Heart left ventricle (tissue), 16 donors: ENCODE measurements around the gene CLRN3. TPM values are rescaled to one million over a fixed set of nuclear protein-coding genes. Genes with fewer than 3 reads are reported as not detected.

Experiments used
- ATAC-seq, 4 donors: fragments of 200-7000 bp; cut with Tn5 transposase; one replicate each; pipeline ENCODE4 v1.9.1; 2020 to 2022; ENCODE audit warnings: moderate library complexity in 4 of 4, mild to moderate bottlenecking in 3 of 4, moderate number of reproducible peaks in 1 of 4
- DNase-seq, 5 donors: peaks; one replicate each; pipeline ENCODE4 v3.0.0-alpha.2; 2020
- H3K27ac ChIP-seq, 12 donors: fragments of 200-600 bp; sonication (generic) in 4 of 12; one replicate each; pipeline versions ENCODE4 v1.5.0 to v1.8.0; 2016 to 2022; ENCODE audit warnings: mild to moderate bottlenecking in 2 of 12
- H3K27me3 ChIP-seq, 9 donors: fragments of 200-600 bp; sonication (generic) in 2 of 9; one replicate each; pipeline versions ENCODE4 v1.5.1 to v1.8.0; 2016 to 2022; ENCODE audit warnings: mild to moderate bottlenecking in 3 of 9
- H3K36me3 ChIP-seq, 9 donors: fragments of 200-600 bp; sonication (generic) in 2 of 9; one replicate each; pipeline versions ENCODE4 v1.5.0 to v1.8.0; 2018 to 2022; ENCODE audit warnings: mild to moderate bottlenecking in 2 of 9
- H3K4me1 ChIP-seq, 12 donors: fragments of 200-600 bp; sonication (generic) in 4 of 12; one replicate each; pipeline versions ENCODE4 v1.5.0 to v1.8.0; 2016 to 2022; ENCODE audit warnings: mild to moderate bottlenecking in 3 of 12
- H3K4me3 ChIP-seq, 12 donors: fragments of 200-600 bp; sonication (generic) in 4 of 12; one replicate each; pipeline versions ENCODE4 v1.5.0 to v1.8.0; 2017 to 2022; ENCODE audit warnings: mild to moderate bottlenecking in 9 of 12, moderate library complexity in 4 of 12
- H3K9me3 ChIP-seq, 12 donors: fragments of 200-600 bp; sonication (generic) in 4 of 12; one replicate each; pipeline versions ENCODE4 v1.5.0 to v1.8.0; 2016 to 2022; ENCODE audit warnings: mild to moderate bottlenecking in 1 of 12
- CTCF ChIP-seq, 12 donors: fragments of 200-600 bp; sonication (generic) in 4 of 12; IDR thresholded peaks; one replicate each; pipeline versions ENCODE4 v1.5.0 to v1.8.0; 2018 to 2022; ENCODE audit warnings: antibody characterized with exemption in 12 of 12, mild to moderate bottlenecking in 5 of 12
- POLR2A ChIP-seq, 2 donors: fragments of 450-650 bp; IDR thresholded peaks; one replicate each; pipeline ENCODE4 v1.6.1; 2017; ENCODE audit warnings: antibody characterized with exemption in 2 of 2, mild to moderate bottlenecking in 2 of 2, moderate library complexity in 2 of 2
- WGBS, 4 donors: extraction: QIAGEN DNeasy Blood & Tissue Kit in 2 of 4; methylation state at CpG; one replicate each; pipeline versions ENCODE4 v1.1.5 to v1.1.7; 2013 to 2018; 5-methylcytosine and 5-hydroxymethylcytosine counted together
- intact Hi-C, 10 donors: fragments of 100-400 bp; cut with DNase I; formaldehyde crosslinking; loops; one replicate each; pipeline versions ENCODE4 v1.11.1 to v1.14.2; 2022
- polyA plus RNA-seq, 2 donors: library from polyadenylated mRNA; stranded (reverse); fragments of 200-250 nt; gene quantifications; one replicate each; pipeline ENCODE4 v1.2.3, GENCODE V29; 2013
- total RNA-seq, 9 donors: library from RNA; depleted of rRNA in 2 of 9; stranded (reverse); fragments of >200 nt in 2 of 9; fragmentation: NEBNext Ultra II Directional in 3 of 9; extraction: Animal tissue kit (Norgen Biotek cat#: 25700) in 3 of 9; gene quantifications; one replicate each; pipeline versions ENCODE4 v1.1.0 to v1.2.4, GENCODE V29; 2016 to 2023
- donor health status: ischemic (EF 13 %, LVEDD 7.1; RV severe dilation, severe dysfunction).
- donor health status: healthy with polysubstance abuse.
- donor health status: DM: no; HTN: yes; CAD: no.
- donor health status: DM: no; HTN: no; CAD: no.
- donor health status: ischemic (EF 25% LVEDD 6.9; RV normal size, moderate dysfunction).
- donor health status: ischemic (EF 25% LVEDD 5.7; RV mildly dilated, moderate dysfunction).
- donor health status: healthy.
- donor health status: DM: yes; HTN: yes; CAD: no.
- donor health status: ischemic (EF 35%, LVEDD 5.7; RV mildly dilated, moderate dysfunction).
- donor health status: nonischemic (EF 11% LVEDD 7.7; RV severe dilation, severe dysfunction).
- donor health status: DM: yes; HTN: yes; CAD: no.
- donor health status: PGD.
- donor health status: ischemic (EF 29% LVEDD 5.4; RV normal size, mild dysfunction).
- donor health status: nonischemic (EF 23%, LVEDD 6.1; RV moderate dilation, normal function).

CLRN3 gene
- total and polyA plus RNA-seq, 11 donors, result 0.35 TPM; not detected in 10

DNA sequence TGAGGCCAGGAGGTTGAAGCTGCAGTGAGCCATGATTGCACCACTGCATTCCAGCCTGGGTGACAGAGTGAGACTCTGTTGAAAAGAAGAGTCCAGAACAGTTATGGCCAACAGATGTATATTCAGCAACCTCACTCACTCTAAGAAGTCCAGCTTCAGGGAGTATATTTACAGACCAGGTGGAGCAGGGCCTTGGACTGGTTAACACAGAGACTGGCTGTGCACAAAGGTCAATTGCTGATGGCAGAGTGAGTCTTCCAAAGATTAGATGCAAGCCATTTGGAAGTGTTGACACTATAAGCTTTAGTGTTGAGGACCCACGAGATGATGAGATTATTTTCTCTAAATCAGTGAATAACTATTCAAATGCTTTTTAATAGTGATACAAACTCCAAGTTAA, 24.9 kb downstream of the CLRN3 start:
- peaks cover 0 to 33% (median 11%) of the 10 kb centered on the region in 12 donors for H3K9me3 ChIP-seq
- peaks cover 0 to 11% (median 2%) of the 10 kb centered on the region in 12 donors for H3K4me1 ChIP-seq
- TF ChIP-seq POLR2A (IDR thresholded peaks at IDR 0.05), result no peak
- no peak for TF ChIP-seq CTCF (IDR thresholded peaks at IDR 0.05)
- H3K36me3 ChIP-seq, result no peaks in the 10 kb centered on the region
- no peak for DNase-seq
- intact Hi-C loops, result no loop called here
- ATAC-seq, result no peak
- 65 to 81% (median 71%) methylated on average over 1 of the region's 1 CpG for WGBS, 4 donors
- H3K27me3 ChIP-seq, result peaks cover 0 to 5% (median 0%) of the 10 kb centered on the region in 9 donors
- no peak overlapping the region for H3K27ac ChIP-seq
- no peak overlapping the region for H3K4me3 ChIP-seq

DNA sequence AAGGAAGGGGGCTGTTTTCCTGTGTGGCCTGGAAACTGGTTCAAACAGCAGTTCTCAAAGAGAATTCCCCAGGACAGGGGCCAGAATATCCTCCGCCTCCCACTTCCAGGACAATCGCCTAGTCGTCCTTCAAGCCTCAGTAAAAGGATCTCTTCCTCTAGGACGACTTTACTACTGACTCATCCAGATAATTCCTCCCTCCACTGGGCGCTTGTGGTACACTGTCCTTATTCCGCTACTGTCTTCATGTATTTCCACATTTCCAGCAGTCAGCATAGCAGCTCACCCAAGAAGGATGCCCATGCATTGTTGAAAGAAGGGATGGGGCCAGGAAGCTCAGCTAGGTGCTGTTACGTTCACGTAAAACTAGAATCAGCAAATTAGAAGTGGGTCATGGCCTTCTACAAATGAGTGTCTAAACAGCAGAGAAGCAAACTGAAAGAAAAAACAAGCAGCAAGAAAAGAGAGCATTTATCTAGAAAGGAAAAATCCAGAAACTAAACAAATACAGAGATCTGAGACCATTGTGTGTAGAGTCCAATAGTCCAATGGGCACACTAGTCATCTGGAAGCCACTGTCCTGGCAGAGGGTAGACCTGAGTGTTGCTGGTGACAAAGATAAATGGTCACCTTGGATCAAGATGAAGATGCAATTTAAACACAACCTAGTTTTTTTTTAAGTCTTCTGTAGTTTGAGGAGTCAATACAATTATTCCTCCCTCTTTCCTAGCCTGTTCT, 26.3 kb downstream of the CLRN3 start:
- 61 to 67% (median 63%) methylated on average over 8 of the region's 8 CpGs for WGBS, 4 donors
- Histone ChIP-seq H3K27ac (no peak overlapping the region), H3K9me3 (peaks cover 0 to 33% (median 11%) of the 10 kb centered on the region in 12 donors), H3K4me3 (no peak overlapping the region), H3K4me1 (no peaks in the 10 kb centered on the region), H3K27me3 (peaks cover 0 to 5% (median 0%) of the 10 kb centered on the region in 9 donors), H3K36me3 (no peaks in the 10 kb centered on the region)
- ATAC-seq (no peak), DNase-seq (no peak)
- TF ChIP-seq POLR2A (IDR thresholded peaks at IDR 0.05), result no peak
- no peak for TF ChIP-seq CTCF (IDR thresholded peaks at IDR 0.05)
- intact Hi-C loops, result no loop called here

GRCh38 chr10:127863231-127863825, 29.4 kb downstream of the CLRN3 start:
- Histone ChIP-seq H3K36me3 (no peaks in the 10 kb centered on the region), H3K4me3 (no peak overlapping the region), H3K4me1 (no peaks in the 10 kb centered on the region), H3K27ac (no peak overlapping the region), H3K27me3 (peaks cover 0 to 5% (median 0%) of the 10 kb centered on the region in 9 donors), H3K9me3 (peaks cover 0 to 17% (median 0%) of the 10 kb centered on the region in 12 donors)
- WGBS, 4 donors, result 92 to 98% (median 94%) methylated on average over 6 of the region's 6 CpGs
- ATAC-seq, result no peak
- intact Hi-C loops, result no loop called here
- DNase-seq, result no peak
- TF ChIP-seq POLR2A (IDR thresholded peaks at IDR 0.05) (no peak), CTCF (IDR thresholded peaks at IDR 0.05) (no peak)

DNA sequence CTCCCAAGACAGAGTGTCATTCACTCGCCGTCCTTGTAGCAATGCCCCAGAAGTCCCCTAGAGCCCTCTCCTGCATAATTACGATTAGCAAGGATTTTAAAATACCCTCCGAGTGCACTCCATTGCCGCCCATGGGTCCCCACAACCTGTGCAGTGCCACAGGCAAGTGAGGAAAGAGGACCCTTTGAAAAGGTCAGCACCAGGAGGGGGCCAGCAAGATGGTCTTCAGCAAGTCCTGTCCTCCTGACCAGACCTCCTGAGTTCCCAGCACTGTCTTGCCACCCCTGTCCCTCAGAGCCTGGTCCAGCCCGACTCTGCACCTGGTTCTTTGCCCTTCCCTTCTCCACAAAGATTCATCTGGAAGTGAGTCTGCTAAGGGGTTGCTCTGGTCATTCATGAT, 32.1 kb downstream of the CLRN3 start:
- ATAC-seq, result no peak
- H3K4me3 ChIP-seq, result no peak overlapping the region
- H3K27ac ChIP-seq, result no peak overlapping the region
- TF ChIP-seq POLR2A (IDR thresholded peaks at IDR 0.05) (no peak), CTCF (IDR thresholded peaks at IDR 0.05) (no peak)
- H3K9me3 ChIP-seq, result peaks cover 0 to 17% (median 0%) of the 10 kb centered on the region in 12 donors
- DNase-seq, result no peak
- H3K27me3 ChIP-seq, result no peaks in the 10 kb centered on the region
- 88 to 94% (median 91%) methylated on average over 4 to 6 of the region's 6 CpGs for WGBS, 4 donors
- H3K4me1 ChIP-seq, result no peaks in the 10 kb centered on the region
- intact Hi-C loops, result no loop called here
- H3K36me3 ChIP-seq, result no peaks in the 10 kb centered on the region
